PC-3 (cell line): ENCODE data around the gene UBXN6. TPM values are rescaled to one million over a fixed set of nuclear protein-coding genes. Genes with fewer than 3 reads are reported as not detected.

Experiments
- ATAC-seq: fragments of 200-7000 bp; cut with Tn5 transposase; 2 replicates; pipeline ENCODE4 v1.9.1; 2020; ENCODE audit warnings: mild to moderate bottlenecking, moderate library complexity
- BruUV-seq: library from RNA; stranded (reverse); fragments of 400-500 nt; replicated peaks from 2 replicates; lab custom pipeline; 2021; lab: Mats Ljungman, UMichigan
- CTCF ChIA-PET: fragments of 300-600 bp; sonication (Branson Sonifier 250); formaldehyde crosslinking; loops from one replicate; lab custom pipeline; 2022; ENCODE audit warnings: antibody characterized with exemption; lab: Charles Lee
- POLR2A ChIA-PET: fragments of 300-600 bp; sonication (Branson Sonifier 250); formaldehyde crosslinking; loops from one replicate; lab custom pipeline; 2022; ENCODE audit warnings: antibody characterized with exemption; ENCODE audit not compliant: unreplicated experiment; lab: Charles Lee
- DNase-seq: peaks from one replicate; pipeline ENCODE4 v3.0.0-alpha.2; 2015
- H2AFZ ChIP-seq: fragments of 300-600 bp; sonication (generic); 2 replicates; pipeline ENCODE4 v1.6.0; 2016; ENCODE audit warnings: antibody characterized with exemption, low read length
- H3F3A ChIP-seq: fragments of 300-600 bp; sonication (generic); one replicate; pipeline ENCODE4 v1.6.0; 2017; ENCODE audit warnings: antibody characterized with exemption, low read length, control low read depth, mild to moderate bottlenecking; ENCODE audit not compliant: unreplicated experiment
- H3K27ac ChIP-seq: fragments of 300-600 bp; sonication (generic); 2 replicates; pipeline ENCODE4 v1.5.1; 2016; ENCODE audit warnings: mild to moderate bottlenecking, low read length
- H3K27me3 ChIP-seq: fragments of 300-600 bp; sonication (generic); 2 replicates; pipeline ENCODE4 v1.6.1; 2016; ENCODE audit warnings: low read length, mixed read lengths
- H3K36me3 ChIP-seq: fragments of 300-600 bp; sonication (generic); 2 replicates; pipeline ENCODE4 v1.6.1; 2016; ENCODE audit warnings: low read depth, mixed run types, low read length, mixed read lengths
- H3K4me1 ChIP-seq: fragments of 300-600 bp; sonication (generic); 2 replicates; pipeline ENCODE4 v1.5.1; 2016; ENCODE audit warnings: low read length; ENCODE audit not compliant: insufficient read depth
- H3K4me2 ChIP-seq: fragments of 300-600 bp; sonication (generic); 2 replicates; pipeline ENCODE4 v1.6.0; 2016; ENCODE audit warnings: low read length
- H3K4me3 ChIP-seq: fragments of 300-600 bp; sonication (generic); 2 replicates; pipeline ENCODE4 v1.5.1; 2016; ENCODE audit warnings: mild to moderate bottlenecking, low read length, mixed read lengths
- H3K79me2 ChIP-seq: fragments of 300-600 bp; sonication (generic); 2 replicates; pipeline ENCODE4 v1.6.1; 2017; ENCODE audit warnings: low read length, mixed read lengths
- H3K9ac ChIP-seq: fragments of 300-600 bp; sonication (generic); 2 replicates; pipeline ENCODE4 v1.6.0; 2016; ENCODE audit warnings: mild to moderate bottlenecking, low read length
- H3K9me2 ChIP-seq: fragments of 300-600 bp; sonication (generic); replicated peaks from 2 replicates; pipeline ENCODE4 v1.6.1; 2016; ENCODE audit warnings: mixed run types, low read length, mixed read lengths
- H3K9me3 ChIP-seq: fragments of 300-600 bp; sonication (generic); 2 replicates; pipeline ENCODE4 v1.6.1; 2016; ENCODE audit warnings: low read length, mixed read lengths
- H4K20me1 ChIP-seq: fragments of 300-600 bp; sonication (generic); 2 replicates; pipeline ENCODE4 v1.6.1; 2016; ENCODE audit warnings: low read length, mixed read lengths
- EZH2 ChIP-seq: fragments of 300-600 bp; sonication (generic); IDR thresholded peaks from one replicate; pipeline ENCODE4 v1.6.1; 2017; ENCODE audit warnings: antibody characterized with exemption, mild to moderate bottlenecking, low read length; ENCODE audit not compliant: unreplicated experiment
- EZH2phosphoT487 ChIP-seq: fragments of 300-600 bp; sonication (generic); IDR thresholded peaks from 2 replicates; pipeline ENCODE4 v1.6.1; 2018; ENCODE audit warnings: mild to moderate bottlenecking, antibody characterized with exemption, low read length, borderline replicate concordance
- intact Hi-C: fragments of 100-400 bp; cut with micrococcal nuclease; formaldehyde crosslinking; loops from 2 replicates; pipeline ENCODE4 v1.9.0; 2023
- total RNA-seq: library from RNA; depleted of rRNA; stranded (reverse); fragments of >200 nt; gene quantifications from 2 replicates; pipeline ENCODE4 v1.2.3, GENCODE V29; 2014
- TF ChIP-seq, protein P1 (sequence below): fragments of 300-600 bp; sonication (generic); conservative IDR thresholded peaks from 2 replicates; pipeline ENCODE4 v1.5.1; 2017; ENCODE audit warnings: antibody characterized with exemption, low read depth, mild to moderate bottlenecking, low read length

The UBXN6 gene
- total RNA-seq, 1 experiment from 2014 or later, result 64.0 TPM

- ChIA-PET CTCF (interaction anchor here (1.0 kb wide), 1 partner anchor 27 kb away, joined by 11 read pairs; no protein-coding TSS in a partner anchor), POLR2A (no interaction called here)
- peaks cover 2% of the 10 kb centered on the region; the same call in 1 of the 2 replicates for H3K36me3 ChIP-seq
- peak overlapping the region; percentile 87 for H2AFZ ChIP-seq
- peaks cover 74% of the 10 kb centered on the region for H3K79me2 ChIP-seq
- H3K9ac ChIP-seq, result peak overlapping the region; percentile 80
- H3K9me2 ChIP-seq, result no peaks in the 10 kb centered on the region
- ATAC-seq (no peak), DNase-seq (no peak)
- H3K4me1 ChIP-seq, result peaks cover 24% of the 10 kb centered on the region
- H3K4me3 ChIP-seq, result peak overlapping the region; percentile 71
- peaks cover 14% of the 10 kb centered on the region; the same call in 1 of the 2 replicates for H4K20me1 ChIP-seq
- H3F3A ChIP-seq, result no peaks in the 10 kb centered on the region
- H3K4me2 ChIP-seq, result peak overlapping the region; percentile 94
- BruUV-seq, result TSS peak; percentile 25
- intact Hi-C loops, result loop anchor here (1.0 kb wide), 1 partner anchor 59 kb away; no protein-coding TSS in a partner anchor
- no peaks in the 10 kb centered on the region for H3K27me3 ChIP-seq
- H3K9me3 ChIP-seq, result no peaks in the 10 kb centered on the region
- TF ChIP-seq EZH2 (no peak), EZH2phosphoT487 (no peak)
- TF ChIP-seq, protein P1, sequence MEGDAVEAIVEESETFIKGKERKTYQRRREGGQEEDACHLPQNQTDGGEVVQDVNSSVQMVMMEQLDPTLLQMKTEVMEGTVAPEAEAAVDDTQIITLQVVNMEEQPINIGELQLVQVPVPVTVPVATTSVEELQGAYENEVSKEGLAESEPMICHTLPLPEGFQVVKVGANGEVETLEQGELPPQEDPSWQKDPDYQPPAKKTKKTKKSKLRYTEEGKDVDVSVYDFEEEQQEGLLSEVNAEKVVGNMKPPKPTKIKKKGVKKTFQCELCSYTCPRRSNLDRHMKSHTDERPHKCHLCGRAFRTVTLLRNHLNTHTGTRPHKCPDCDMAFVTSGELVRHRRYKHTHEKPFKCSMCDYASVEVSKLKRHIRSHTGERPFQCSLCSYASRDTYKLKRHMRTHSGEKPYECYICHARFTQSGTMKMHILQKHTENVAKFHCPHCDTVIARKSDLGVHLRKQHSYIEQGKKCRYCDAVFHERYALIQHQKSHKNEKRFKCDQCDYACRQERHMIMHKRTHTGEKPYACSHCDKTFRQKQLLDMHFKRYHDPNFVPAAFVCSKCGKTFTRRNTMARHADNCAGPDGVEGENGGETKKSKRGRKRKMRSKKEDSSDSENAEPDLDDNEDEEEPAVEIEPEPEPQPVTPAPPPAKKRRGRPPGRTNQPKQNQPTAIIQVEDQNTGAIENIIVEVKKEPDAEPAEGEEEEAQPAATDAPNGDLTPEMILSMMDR, result no peak
- H3K27ac ChIP-seq, result peak overlapping the region; percentile 51
These were observed 55.8 kb downstream of the UBXN6 start for GRCh38 chr19:4401769-4402170.

DNA sequence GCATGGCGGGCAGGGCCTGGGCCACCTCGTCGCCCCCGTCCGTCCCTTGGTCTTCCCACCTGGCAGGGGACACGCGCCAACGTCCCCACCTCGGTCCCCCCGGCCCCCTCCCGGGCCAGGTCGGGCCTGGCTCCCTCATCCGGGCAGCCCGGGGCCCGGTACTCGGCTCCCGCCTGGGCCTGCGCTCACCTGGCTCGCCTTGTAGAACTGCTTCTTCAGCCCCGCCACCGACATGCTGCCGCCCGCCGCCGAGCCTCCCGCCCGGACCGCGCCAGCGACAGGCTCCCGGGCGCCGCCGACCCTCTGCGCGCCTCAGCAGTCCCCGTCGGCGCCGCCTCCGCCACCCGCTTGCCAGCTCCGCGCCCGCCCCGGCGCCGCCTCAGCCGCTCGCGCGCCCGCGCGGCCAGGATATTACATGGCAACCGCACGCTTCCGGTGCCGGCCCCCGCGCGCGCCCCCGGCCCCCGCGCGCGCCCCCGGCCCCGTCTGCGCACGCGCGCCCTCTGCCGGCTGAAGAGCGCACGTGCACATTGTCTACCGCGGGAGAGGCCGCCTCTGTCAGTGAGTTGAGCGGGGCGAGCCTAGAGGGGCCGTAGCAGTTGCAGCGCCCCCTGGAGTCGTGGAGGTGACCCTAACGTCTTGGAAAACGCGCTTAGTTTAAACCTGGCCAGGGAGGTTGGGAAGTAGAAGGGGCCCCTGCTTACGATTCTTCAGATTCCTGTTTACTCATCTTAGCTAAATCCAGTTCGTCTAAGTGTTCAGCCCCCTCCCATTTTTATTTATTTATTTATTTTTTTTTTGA lies 57.3 kb downstream of the UBXN6 start, which contains the start of gene SH3GL1:
SH3GL1 (minus strand) TSS at position 413 of the 802 bp plus-strand sequence; CDS start at position 234, 179 bp downstream.
- Histone ChIP-seq H3K4me2 (peak within 1 kb of the TSS; percentile 97), H2AFZ (peak within 1 kb of the TSS; percentile 34; the same call in 1 of the 2 replicates), H3K4me1 (peaks cover 24% of the 10 kb centered on the region), H3K27ac (no peak within 1 kb of the TSS), H3K9ac (peak within 1 kb of the TSS; percentile 94), H3K4me3 (peak within 1 kb of the TSS; percentile 97), H3K9me2 (no peaks in the 10 kb centered on the region), H4K20me1 (peaks cover 16% of the 10 kb centered on the region; the same call in 1 of the 2 replicates), H3K79me2 (peaks cover 76% of the 10 kb centered on the region), H3K27me3 (no peaks in the 10 kb centered on the region), H3F3A (no peaks in the 10 kb centered on the region), H3K9me3 (no peaks in the 10 kb centered on the region), H3K36me3 (peaks cover 4% of the 10 kb centered on the region; the same call in 1 of the 2 replicates)
- no TSS peak for BruUV-seq
- TF ChIP-seq EZH2 (no peak), EZH2phosphoT487 (no peak)
- TF ChIP-seq, protein P1, result peak; percentile 74
- DNase-seq (peak; percentile 80), ATAC-seq (peak; percentile 57)
- ChIA-PET POLR2A (no interaction called here), CTCF (interaction anchor here (0.6 to 1.0 kb wide), 7 partner anchors 19 to 105 kb away, joined by 3 to 8 read pairs (median 5); partner anchors contain the start of genes HDGFL2 and MPND)
- intact Hi-C loops, result loop anchor here (1.0 kb wide), 1 partner anchor 26 kb away; no protein-coding TSS in a partner anchor
